ENCODE measurements around the gene CENATAC.

DNA sequence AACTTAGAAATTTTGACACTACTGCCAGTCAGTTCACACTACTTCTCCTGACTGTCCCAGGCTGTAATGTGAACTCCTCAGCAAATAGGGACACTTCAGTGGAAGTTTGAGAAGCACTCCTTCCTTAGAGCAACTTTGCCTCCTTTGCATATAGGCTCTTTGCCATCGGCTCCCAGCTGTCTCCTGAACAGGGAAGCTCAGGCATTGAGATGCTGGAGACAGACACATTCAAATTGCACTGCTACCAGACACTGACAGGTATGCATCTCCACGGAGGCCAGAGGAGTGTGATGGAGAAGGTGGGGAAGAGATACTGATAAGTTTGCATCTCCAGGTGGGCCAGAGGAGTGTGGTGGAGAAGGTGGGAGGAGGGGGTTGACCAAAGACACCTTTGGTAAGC is 22.1 kb downstream of the CENATAC start:
- TF ChIP-seq, protein P1, sequence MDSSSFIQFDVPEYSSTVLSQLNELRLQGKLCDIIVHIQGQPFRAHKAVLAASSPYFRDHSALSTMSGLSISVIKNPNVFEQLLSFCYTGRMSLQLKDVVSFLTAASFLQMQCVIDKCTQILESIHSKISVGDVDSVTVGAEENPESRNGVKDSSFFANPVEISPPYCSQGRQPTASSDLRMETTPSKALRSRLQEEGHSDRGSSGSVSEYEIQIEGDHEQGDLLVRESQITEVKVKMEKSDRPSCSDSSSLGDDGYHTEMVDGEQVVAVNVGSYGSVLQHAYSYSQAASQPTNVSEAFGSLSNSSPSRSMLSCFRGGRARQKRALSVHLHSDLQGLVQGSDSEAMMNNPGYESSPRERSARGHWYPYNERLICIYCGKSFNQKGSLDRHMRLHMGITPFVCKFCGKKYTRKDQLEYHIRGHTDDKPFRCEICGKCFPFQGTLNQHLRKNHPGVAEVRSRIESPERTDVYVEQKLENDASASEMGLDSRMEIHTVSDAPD (CRISPR knock-in tag; IDR thresholded peaks at IDR 0.05): no peak
- TF ChIP-seq KAT7 (CRISPR knock-in tag; IDR thresholded peaks at IDR 0.05; ENCODE audit: borderline replicate concordance): no peak
- no peak for TF ChIP-seq ZNF282 (CRISPR knock-in tag; IDR thresholded peaks at IDR 0.05)
- TF ChIP-seq ZNF584 (CRISPR knock-in tag; IDR thresholded peaks at IDR 0.05; ENCODE audit: low read depth): no peak
- no peak for TF ChIP-seq DMBX1 (CRISPR knock-in tag; IDR thresholded peaks at IDR 0.05; ENCODE audit: borderline replicate concordance)
- TF ChIP-seq KDM1A (IDR thresholded peaks at IDR 0.05): no peak
- TF ChIP-seq, protein P2, sequence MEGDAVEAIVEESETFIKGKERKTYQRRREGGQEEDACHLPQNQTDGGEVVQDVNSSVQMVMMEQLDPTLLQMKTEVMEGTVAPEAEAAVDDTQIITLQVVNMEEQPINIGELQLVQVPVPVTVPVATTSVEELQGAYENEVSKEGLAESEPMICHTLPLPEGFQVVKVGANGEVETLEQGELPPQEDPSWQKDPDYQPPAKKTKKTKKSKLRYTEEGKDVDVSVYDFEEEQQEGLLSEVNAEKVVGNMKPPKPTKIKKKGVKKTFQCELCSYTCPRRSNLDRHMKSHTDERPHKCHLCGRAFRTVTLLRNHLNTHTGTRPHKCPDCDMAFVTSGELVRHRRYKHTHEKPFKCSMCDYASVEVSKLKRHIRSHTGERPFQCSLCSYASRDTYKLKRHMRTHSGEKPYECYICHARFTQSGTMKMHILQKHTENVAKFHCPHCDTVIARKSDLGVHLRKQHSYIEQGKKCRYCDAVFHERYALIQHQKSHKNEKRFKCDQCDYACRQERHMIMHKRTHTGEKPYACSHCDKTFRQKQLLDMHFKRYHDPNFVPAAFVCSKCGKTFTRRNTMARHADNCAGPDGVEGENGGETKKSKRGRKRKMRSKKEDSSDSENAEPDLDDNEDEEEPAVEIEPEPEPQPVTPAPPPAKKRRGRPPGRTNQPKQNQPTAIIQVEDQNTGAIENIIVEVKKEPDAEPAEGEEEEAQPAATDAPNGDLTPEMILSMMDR (IDR thresholded peaks at IDR 0.05 in 2 of 3, conservative IDR thresholded peaks at IDR 0.05 in 1 of 3; ENCODE audit: insufficient read depth in 2 of 3, low read depth in 1 of 3, low read length in 3 of 3): no peak
- no peak for TF ChIP-seq CREB1 (IDR thresholded peaks at IDR 0.05)
- no peak for TF ChIP-seq CREB1 (CRISPR knock-in tag; IDR thresholded peaks at IDR 0.05)
- no peak for TF ChIP-seq RCOR1 (IDR thresholded peaks at IDR 0.05; ENCODE audit: borderline replicate concordance in 1 of 2, low read depth in 2 of 2, low read length in 2 of 2)
- no peak for TF ChIP-seq CHD2 (IDR thresholded peaks at IDR 0.05; ENCODE audit: low read depth, low read length)
- TF ChIP-seq FOXK2 (conservative IDR thresholded peaks at IDR 0.05 in 1 of 2, IDR thresholded peaks at IDR 0.05 in 1 of 2; ENCODE audit: low read depth in 2 of 2): no peak
- TF ChIP-seq, protein P3, sequence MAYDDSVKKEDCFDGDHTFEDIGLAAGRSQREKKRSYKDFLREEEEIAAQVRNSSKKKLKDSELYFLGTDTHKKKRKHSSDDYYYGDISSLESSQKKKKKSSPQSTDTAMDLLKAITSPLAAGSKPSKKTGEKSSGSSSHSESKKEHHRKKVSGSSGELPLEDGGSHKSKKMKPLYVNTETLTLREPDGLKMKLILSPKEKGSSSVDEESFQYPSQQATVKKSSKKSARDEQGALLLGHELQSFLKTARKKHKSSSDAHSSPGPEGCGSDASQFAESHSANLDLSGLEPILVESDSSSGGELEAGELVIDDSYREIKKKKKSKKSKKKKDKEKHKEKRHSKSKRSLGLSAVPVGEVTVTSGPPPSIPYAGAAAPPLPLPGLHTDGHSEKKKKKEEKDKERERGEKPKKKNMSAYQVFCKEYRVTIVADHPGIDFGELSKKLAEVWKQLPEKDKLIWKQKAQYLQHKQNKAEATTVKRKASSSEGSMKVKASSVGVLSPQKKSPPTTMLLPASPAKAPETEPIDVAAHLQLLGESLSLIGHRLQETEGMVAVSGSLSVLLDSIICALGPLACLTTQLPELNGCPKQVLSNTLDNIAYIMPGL (CRISPR knock-in tag; IDR thresholded peaks at IDR 0.05): no peak
- no peak for TF ChIP-seq TGIF2 (CRISPR knock-in tag; IDR thresholded peaks at IDR 0.05)
- TF ChIP-seq, protein P4, sequence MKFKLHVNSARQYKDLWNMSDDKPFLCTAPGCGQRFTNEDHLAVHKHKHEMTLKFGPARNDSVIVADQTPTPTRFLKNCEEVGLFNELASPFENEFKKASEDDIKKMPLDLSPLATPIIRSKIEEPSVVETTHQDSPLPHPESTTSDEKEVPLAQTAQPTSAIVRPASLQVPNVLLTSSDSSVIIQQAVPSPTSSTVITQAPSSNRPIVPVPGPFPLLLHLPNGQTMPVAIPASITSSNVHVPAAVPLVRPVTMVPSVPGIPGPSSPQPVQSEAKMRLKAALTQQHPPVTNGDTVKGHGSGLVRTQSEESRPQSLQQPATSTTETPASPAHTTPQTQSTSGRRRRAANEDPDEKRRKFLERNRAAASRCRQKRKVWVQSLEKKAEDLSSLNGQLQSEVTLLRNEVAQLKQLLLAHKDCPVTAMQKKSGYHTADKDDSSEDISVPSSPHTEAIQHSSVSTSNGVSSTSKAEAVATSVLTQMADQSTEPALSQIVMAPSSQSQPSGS (CRISPR knock-in tag; IDR thresholded peaks at IDR 0.05): no peak
